Measurements from ENCODE around the gene DDX28.
"Not testable (repeated sequence)": the region's sequence is repeated elsewhere in the genome, so short reads cannot be mapped to it uniquely, and the experiment has no call there.

DDX28 gene

DNA sequence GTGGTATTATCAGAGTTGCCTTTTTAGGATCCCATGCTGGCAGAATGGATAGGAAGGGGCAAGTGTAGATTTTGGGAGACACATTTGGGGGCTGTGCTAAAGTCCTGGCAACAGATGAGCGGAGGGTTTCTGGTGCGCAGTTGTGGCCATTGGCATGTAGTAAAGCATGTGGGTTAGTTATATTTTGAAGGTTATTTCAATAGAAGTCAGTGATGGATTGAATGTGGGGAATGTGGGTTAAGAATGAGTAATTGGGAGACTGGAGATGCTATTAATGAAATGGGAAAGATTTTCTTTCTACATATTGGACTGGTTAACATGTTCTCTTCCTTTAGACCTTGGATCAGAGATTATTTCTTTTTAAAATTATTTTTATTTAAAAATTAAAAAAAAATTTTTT lies 10.1 kb upstream of the DDX28 start:
- Histone ChIP-seq H3K27me3 (ENCODE audit: insufficient read depth, low read length, poor library complexity, severe bottlenecking) (no peaks in the 10 kb centered on the region), H3K79me2 (ENCODE audit: insufficient read depth, low read length) (no peaks in the 10 kb centered on the region), H3K4me1 (ENCODE audit: insufficient read depth, low read length, poor library complexity, severe bottlenecking) (no peaks in the 10 kb centered on the region), H3K9ac (ENCODE audit: low read depth, low read length, poor library complexity, severe bottlenecking) (no peak overlapping the region), H2AFZ (ENCODE audit: low read length) (no peak overlapping the region), H3F3A (ENCODE audit: low read depth) (no peaks in the 10 kb centered on the region), H3K9me3 (ENCODE audit: insufficient read depth, low read depth, low read length) (no peaks in the 10 kb centered on the region), H3K36me3 (ENCODE audit: insufficient read depth, low read length) (no peaks in the 10 kb centered on the region), H3K4me2 (ENCODE audit: low read depth, low read length, poor library complexity, severe bottlenecking) (no peak overlapping the region), H4K20me1 (ENCODE audit: insufficient read depth, low read length, poor library complexity, severe bottlenecking) (no peaks in the 10 kb centered on the region), H3K9me2 (replicated peaks; ENCODE audit: low read depth, low read length) (no peaks in the 10 kb centered on the region), H3K4me3 (ENCODE audit: low read length, poor library complexity, severe bottlenecking) (no peak overlapping the region)
- TF ChIP-seq, protein P1, sequence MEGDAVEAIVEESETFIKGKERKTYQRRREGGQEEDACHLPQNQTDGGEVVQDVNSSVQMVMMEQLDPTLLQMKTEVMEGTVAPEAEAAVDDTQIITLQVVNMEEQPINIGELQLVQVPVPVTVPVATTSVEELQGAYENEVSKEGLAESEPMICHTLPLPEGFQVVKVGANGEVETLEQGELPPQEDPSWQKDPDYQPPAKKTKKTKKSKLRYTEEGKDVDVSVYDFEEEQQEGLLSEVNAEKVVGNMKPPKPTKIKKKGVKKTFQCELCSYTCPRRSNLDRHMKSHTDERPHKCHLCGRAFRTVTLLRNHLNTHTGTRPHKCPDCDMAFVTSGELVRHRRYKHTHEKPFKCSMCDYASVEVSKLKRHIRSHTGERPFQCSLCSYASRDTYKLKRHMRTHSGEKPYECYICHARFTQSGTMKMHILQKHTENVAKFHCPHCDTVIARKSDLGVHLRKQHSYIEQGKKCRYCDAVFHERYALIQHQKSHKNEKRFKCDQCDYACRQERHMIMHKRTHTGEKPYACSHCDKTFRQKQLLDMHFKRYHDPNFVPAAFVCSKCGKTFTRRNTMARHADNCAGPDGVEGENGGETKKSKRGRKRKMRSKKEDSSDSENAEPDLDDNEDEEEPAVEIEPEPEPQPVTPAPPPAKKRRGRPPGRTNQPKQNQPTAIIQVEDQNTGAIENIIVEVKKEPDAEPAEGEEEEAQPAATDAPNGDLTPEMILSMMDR (conservative IDR thresholded peaks at IDR 0.05; ENCODE audit: low read length), result no peak
- no peak for TF ChIP-seq EZH2phosphoT487 (IDR thresholded peaks at IDR 0.05; ENCODE audit: borderline replicate concordance)

DNA sequence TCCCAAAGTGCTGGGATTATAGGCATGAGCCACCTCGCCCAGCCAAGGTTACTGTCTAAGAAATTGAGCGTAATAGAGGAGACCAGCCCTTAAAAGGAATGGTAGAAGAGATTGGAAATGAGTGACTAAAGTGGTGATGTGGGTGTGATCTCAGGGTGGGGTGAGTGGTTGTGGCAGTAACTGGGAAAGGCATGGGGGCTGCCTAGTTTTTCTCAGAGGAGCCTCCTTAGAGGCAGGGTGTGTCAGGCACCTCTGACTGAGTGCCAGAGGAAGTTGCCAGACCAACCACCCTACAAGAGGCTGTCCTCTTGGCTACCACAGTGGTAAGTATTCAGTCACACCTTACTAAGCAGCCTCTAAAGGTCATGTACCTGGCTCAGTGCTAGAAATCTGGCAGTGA lies 8.9 kb upstream of the DDX28 start:
- Histone ChIP-seq H3K4me2 (ENCODE audit: low read depth, low read length, poor library complexity, severe bottlenecking) (no peak overlapping the region), H3F3A (ENCODE audit: low read depth) (no peaks in the 10 kb centered on the region), H4K20me1 (ENCODE audit: insufficient read depth, low read length, poor library complexity, severe bottlenecking) (no peaks in the 10 kb centered on the region), H3K9me2 (replicated peaks; ENCODE audit: low read depth, low read length) (no peaks in the 10 kb centered on the region), H3K4me1 (ENCODE audit: insufficient read depth, low read length, poor library complexity, severe bottlenecking) (no peaks in the 10 kb centered on the region), H2AFZ (ENCODE audit: low read length) (no peak overlapping the region), H3K27me3 (ENCODE audit: insufficient read depth, low read length, poor library complexity, severe bottlenecking) (no peaks in the 10 kb centered on the region), H3K79me2 (ENCODE audit: insufficient read depth, low read length) (no peaks in the 10 kb centered on the region), H3K36me3 (ENCODE audit: insufficient read depth, low read length) (no peaks in the 10 kb centered on the region), H3K4me3 (ENCODE audit: low read length, poor library complexity, severe bottlenecking) (no peak overlapping the region), H3K9me3 (ENCODE audit: insufficient read depth, low read depth, low read length) (no peaks in the 10 kb centered on the region), H3K9ac (ENCODE audit: low read depth, low read length, poor library complexity, severe bottlenecking) (no peak overlapping the region)
- TF ChIP-seq EZH2phosphoT487 (IDR thresholded peaks at IDR 0.05; ENCODE audit: borderline replicate concordance), result no peak
- TF ChIP-seq, protein P1 (conservative IDR thresholded peaks at IDR 0.05; ENCODE audit: low read length), result no peak

DNA sequence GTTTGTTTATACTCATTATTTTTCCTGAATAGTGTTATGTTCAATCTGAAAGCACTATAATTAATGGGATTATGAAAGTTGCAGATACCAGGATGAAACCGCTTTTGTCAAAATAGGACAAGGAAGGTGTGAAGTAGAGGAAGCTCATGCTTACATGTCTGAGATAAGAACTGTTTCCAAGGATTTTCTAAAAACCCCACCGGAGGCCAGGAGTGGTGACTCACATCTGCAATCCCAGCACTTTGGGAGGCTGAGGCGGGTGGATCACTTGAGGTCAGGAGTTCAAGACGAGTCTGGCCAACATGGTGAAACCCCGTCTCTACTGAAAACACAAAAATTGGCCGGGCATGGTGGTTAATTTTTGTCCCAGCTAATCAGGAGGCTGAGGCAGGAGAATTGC lies 7.1 kb upstream of the DDX28 start:
- not testable (repeated sequence) for H2AFZ ChIP-seq (ENCODE audit: low read length); H4K20me1 ChIP-seq (ENCODE audit: insufficient read depth, low read length, poor library complexity, severe bottlenecking); H3K9ac ChIP-seq (ENCODE audit: low read depth, low read length, poor library complexity, severe bottlenecking); H3K4me3 ChIP-seq (ENCODE audit: low read length, poor library complexity, severe bottlenecking); H3K9me3 ChIP-seq (ENCODE audit: insufficient read depth, low read depth, low read length); H3K79me2 ChIP-seq (ENCODE audit: insufficient read depth, low read length); H3F3A ChIP-seq (ENCODE audit: low read depth); H3K27me3 ChIP-seq (ENCODE audit: insufficient read depth, low read length, poor library complexity, severe bottlenecking); H3K36me3 ChIP-seq (ENCODE audit: insufficient read depth, low read length); H3K4me2 ChIP-seq (ENCODE audit: low read depth, low read length, poor library complexity, severe bottlenecking); H3K9me2 ChIP-seq (replicated peaks; ENCODE audit: low read depth, low read length); H3K4me1 ChIP-seq (ENCODE audit: insufficient read depth, low read length, poor library complexity, severe bottlenecking)

DNA sequence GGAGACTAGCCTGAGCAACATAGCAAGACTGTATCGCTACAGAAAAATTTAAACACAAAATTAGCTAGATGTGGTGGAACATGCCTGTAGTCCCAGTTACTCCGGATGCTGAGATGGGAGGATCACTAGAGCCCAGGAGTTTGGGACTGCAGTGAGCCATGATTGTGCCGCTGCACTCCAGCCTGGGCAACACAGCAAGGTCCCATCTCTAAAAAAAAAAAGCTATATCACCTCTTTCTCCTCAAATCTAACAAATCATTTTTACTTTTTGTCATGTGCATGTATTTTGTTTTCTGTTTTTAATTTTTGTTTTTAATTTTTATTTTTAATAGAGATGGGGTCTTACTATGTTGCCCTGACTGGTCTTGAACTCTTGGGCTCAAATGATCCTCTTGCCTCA lies 6.0 kb upstream of the DDX28 start:
- Histone ChIP-seq H3K9me2 (replicated peaks; ENCODE audit: low read depth, low read length) (no peaks in the 10 kb centered on the region), H3K79me2 (ENCODE audit: insufficient read depth, low read length) (peaks cover 9% of the 10 kb centered on the region), H2AFZ (ENCODE audit: low read length) (no peak overlapping the region), H3K36me3 (ENCODE audit: insufficient read depth, low read length) (no peaks in the 10 kb centered on the region), H3K4me3 (ENCODE audit: low read length, poor library complexity, severe bottlenecking) (no peak overlapping the region), H3K9me3 (ENCODE audit: insufficient read depth, low read depth, low read length) (no peaks in the 10 kb centered on the region), H3K9ac (ENCODE audit: low read depth, low read length, poor library complexity, severe bottlenecking) (no peak overlapping the region), H3K27me3 (ENCODE audit: insufficient read depth, low read length, poor library complexity, severe bottlenecking) (no peaks in the 10 kb centered on the region), H3K4me1 (ENCODE audit: insufficient read depth, low read length, poor library complexity, severe bottlenecking) (peaks cover 6% of the 10 kb centered on the region), H4K20me1 (ENCODE audit: insufficient read depth, low read length, poor library complexity, severe bottlenecking) (no peaks in the 10 kb centered on the region), H3F3A (ENCODE audit: low read depth) (no peaks in the 10 kb centered on the region), H3K4me2 (ENCODE audit: low read depth, low read length, poor library complexity, severe bottlenecking) (no peak overlapping the region)
- TF ChIP-seq EZH2phosphoT487 (IDR thresholded peaks at IDR 0.05; ENCODE audit: borderline replicate concordance), result no peak
- TF ChIP-seq, protein P1 (conservative IDR thresholded peaks at IDR 0.05; ENCODE audit: low read length), result no peak

Data from Loucy (cell line).